OCI-LY3 (cell line): Measurements from ENCODE around the gene TCTN1.

Experiments
- EZH2phosphoT487 ChIP-seq: fragments of 200-600 bp; shearing (Covaris generic); IDR thresholded peaks from 2 replicates; pipeline ENCODE4 v1.6.1; 2018; ENCODE audit warnings: antibody characterized with exemption, mixed run types, low read depth
- TF ChIP-seq, protein P1 (sequence below): fragments of 200-600, 300-600 bp; sonication (generic); IDR thresholded peaks from 2 replicates; pipeline ENCODE4 v1.5.1; 2014; ENCODE audit warnings: antibody characterized with exemption, low read length, low read depth

DNA sequence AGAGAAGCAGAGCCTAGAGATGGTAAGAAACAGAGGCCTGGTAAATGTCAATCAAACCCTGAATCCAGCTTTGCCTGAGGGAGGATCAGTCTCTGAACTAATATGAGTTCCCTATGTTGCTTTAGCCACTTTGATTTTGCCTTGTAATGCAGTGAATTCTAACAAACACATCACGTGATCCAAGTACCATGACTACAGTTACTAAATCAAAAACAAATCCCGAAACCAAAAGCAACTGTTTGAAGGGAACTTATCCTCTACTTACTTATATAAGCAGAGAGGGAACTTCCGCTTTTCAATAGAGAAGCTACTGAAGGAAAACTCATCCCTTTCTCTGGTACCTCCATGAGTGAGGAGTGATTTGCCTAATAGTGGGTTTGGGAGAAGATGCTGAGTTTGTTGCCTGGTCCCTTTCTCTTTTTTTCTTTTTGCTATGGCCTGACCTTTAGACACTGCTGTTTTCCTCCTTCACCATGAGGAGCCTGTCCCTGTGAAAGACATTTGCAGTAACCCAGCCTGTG lies 23.1 kb upstream of the TCTN1 start:
- TF ChIP-seq, protein P1, sequence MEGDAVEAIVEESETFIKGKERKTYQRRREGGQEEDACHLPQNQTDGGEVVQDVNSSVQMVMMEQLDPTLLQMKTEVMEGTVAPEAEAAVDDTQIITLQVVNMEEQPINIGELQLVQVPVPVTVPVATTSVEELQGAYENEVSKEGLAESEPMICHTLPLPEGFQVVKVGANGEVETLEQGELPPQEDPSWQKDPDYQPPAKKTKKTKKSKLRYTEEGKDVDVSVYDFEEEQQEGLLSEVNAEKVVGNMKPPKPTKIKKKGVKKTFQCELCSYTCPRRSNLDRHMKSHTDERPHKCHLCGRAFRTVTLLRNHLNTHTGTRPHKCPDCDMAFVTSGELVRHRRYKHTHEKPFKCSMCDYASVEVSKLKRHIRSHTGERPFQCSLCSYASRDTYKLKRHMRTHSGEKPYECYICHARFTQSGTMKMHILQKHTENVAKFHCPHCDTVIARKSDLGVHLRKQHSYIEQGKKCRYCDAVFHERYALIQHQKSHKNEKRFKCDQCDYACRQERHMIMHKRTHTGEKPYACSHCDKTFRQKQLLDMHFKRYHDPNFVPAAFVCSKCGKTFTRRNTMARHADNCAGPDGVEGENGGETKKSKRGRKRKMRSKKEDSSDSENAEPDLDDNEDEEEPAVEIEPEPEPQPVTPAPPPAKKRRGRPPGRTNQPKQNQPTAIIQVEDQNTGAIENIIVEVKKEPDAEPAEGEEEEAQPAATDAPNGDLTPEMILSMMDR, result no peak
- no peak for TF ChIP-seq EZH2phosphoT487
